Choroid plexus epithelial cell (primary cell): ENCODE measurements around the gene ATG10.
A peak's percentile ranks its signal among the peaks of the same experiment; 100 is the strongest.
"Not testable (repeated sequence)": the region's sequence is repeated elsewhere in the genome, so short reads cannot be mapped to it uniquely, and the experiment has no call there.

ENCODE experiments used
- DNase-seq: peaks from one replicate; pipeline ENCODE4 v3.0.0-alpha.2; 2010; ENCODE audit warnings: low read depth
- H3K4me3 ChIP-seq: 2 replicates; pipeline ENCODE4 v1.5.1; 2011; ENCODE audit warnings: low read depth, mild to moderate bottlenecking, control low read depth, low read length, moderate library complexity
- CTCF ChIP-seq: conservative IDR thresholded peaks from 2 replicates; pipeline ENCODE4 v1.5.1; 2011; ENCODE audit warnings: low read depth, mild to moderate bottlenecking, control low read depth, inconsistent platforms, low read length, moderate library complexity

Gene ATG10

GRCh38 chr5:82018462-82018861 lies 46.6 kb downstream of the ATG10 start:
- no peak overlapping the region for H3K4me3 ChIP-seq
- TF ChIP-seq CTCF = no peak
- DNase-seq = peak; percentile 43

- DNase-seq = no peak
- TF ChIP-seq CTCF = no peak
- H3K4me3 ChIP-seq = no peak overlapping the region
These were observed 47.7 kb downstream of the ATG10 start for GRCh38 chr5:82019342-82020138.

GRCh38 chr5:82022499-82022898 lies 50.7 kb downstream of the ATG10 start:
- TF ChIP-seq CTCF = no peak
- DNase-seq = no peak
- H3K4me3 ChIP-seq = no peak overlapping the region

- peak; percentile 65 for DNase-seq
- TF ChIP-seq CTCF = peak; percentile 16
- H3K4me3 ChIP-seq = no peak overlapping the region
These were observed 51.8 kb downstream of the ATG10 start for GRCh38 chr5:82023644-82024043.

- H3K4me3 ChIP-seq = no peak overlapping the region
- TF ChIP-seq CTCF = no peak
- DNase-seq = no peak
These were observed 59.6 kb downstream of the ATG10 start for GRCh38 chr5:82031220-82032119.

- not testable (repeated sequence) for DNase-seq
These were observed 71.1 kb downstream of the ATG10 start for GRCh38 chr5:82042894-82043293.

GRCh38 chr5:82044010-82044409 lies 72.2 kb downstream of the ATG10 start:
- no peak for DNase-seq
- H3K4me3 ChIP-seq = no peak overlapping the region

More at GRCh38 chr5:82042894-82043293, 71.1 kb downstream of the ATG10 start:
- H3K4me3 ChIP-seq = not testable (repeated sequence)

More at GRCh38 chr5:82044010-82044409, 72.2 kb downstream of the ATG10 start:
- no peak for TF ChIP-seq CTCF
